ENCODE results near the gene NCKAP1.

The NCKAP1 gene

GRCh38 chr2:183009249-183009899 lies 28.9 kb downstream of the NCKAP1 start:
- peaks cover 9% of the 10 kb centered on the region for H3K27me3 ChIP-seq

DNA sequence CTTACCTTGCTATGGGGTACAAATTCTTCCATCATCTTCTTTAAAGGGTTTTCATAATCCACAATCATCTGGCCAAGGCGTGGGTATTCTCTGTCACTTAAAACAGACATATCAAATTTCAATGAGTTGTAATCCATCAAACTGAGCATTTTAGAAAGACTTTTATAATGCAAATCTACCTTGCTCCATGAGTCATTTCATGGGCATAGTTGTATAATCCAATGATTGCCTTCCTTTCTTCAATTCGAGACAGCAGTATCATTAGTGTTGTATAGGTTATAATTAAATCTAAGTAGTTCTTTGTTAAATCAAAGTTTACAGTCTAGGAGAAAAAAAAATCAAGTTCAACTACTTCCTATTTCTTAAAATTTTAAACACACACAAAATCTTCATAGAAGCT lies 36.3 kb downstream of the NCKAP1 start:
- H3K4me3 ChIP-seq (ENCODE audit: low read depth in 1 of 2, low read length in 1 of 2) = no peak overlapping the region
- H3K36me3 ChIP-seq = no peaks in the 10 kb centered on the region
- TF ChIP-seq, protein P1, sequence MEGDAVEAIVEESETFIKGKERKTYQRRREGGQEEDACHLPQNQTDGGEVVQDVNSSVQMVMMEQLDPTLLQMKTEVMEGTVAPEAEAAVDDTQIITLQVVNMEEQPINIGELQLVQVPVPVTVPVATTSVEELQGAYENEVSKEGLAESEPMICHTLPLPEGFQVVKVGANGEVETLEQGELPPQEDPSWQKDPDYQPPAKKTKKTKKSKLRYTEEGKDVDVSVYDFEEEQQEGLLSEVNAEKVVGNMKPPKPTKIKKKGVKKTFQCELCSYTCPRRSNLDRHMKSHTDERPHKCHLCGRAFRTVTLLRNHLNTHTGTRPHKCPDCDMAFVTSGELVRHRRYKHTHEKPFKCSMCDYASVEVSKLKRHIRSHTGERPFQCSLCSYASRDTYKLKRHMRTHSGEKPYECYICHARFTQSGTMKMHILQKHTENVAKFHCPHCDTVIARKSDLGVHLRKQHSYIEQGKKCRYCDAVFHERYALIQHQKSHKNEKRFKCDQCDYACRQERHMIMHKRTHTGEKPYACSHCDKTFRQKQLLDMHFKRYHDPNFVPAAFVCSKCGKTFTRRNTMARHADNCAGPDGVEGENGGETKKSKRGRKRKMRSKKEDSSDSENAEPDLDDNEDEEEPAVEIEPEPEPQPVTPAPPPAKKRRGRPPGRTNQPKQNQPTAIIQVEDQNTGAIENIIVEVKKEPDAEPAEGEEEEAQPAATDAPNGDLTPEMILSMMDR (IDR thresholded peaks at IDR 0.05) = no peak
- no peaks in the 10 kb centered on the region for H3K27me3 ChIP-seq
- no peaks in the 10 kb centered on the region for H3K4me1 ChIP-seq (ENCODE audit: control insufficient read depth in 1 of 2, insufficient read depth in 1 of 2, low read depth in 1 of 2, low read length in 1 of 2)
- H3K9me3 ChIP-seq = no peaks in the 10 kb centered on the region
- no peak overlapping the region for H3K27ac ChIP-seq

More at GRCh38 chr2:183009249-183009899, 28.9 kb downstream of the NCKAP1 start:
- TF ChIP-seq, protein P1 (IDR thresholded peaks at IDR 0.05) = no peak
- Histone ChIP-seq H3K27ac (no peak overlapping the region), H3K9me3 (no peaks in the 10 kb centered on the region), H3K36me3 (no peaks in the 10 kb centered on the region), H3K4me3 (ENCODE audit: low read depth in 1 of 2, low read length in 1 of 2) (no peak overlapping the region), H3K4me1 (ENCODE audit: control insufficient read depth in 1 of 2, insufficient read depth in 1 of 2, low read depth in 1 of 2, low read length in 1 of 2) (no peaks in the 10 kb centered on the region)

GRCh38 chr2:183000846-183001245 lies 37.4 kb downstream of the NCKAP1 start:
- H3K36me3 ChIP-seq = no peaks in the 10 kb centered on the region
- H3K4me3 ChIP-seq (ENCODE audit: low read depth in 1 of 2, low read length in 1 of 2) = no peak overlapping the region

GRCh38 chr2:182999348-183000028 lies 38.8 kb downstream of the NCKAP1 start:
- no peaks in the 10 kb centered on the region for H3K27me3 ChIP-seq
- TF ChIP-seq, protein P1 (IDR thresholded peaks at IDR 0.05) = no peak
- H3K4me1 ChIP-seq (ENCODE audit: control insufficient read depth in 1 of 2, insufficient read depth in 1 of 2, low read depth in 1 of 2, low read length in 1 of 2) = no peaks in the 10 kb centered on the region
- no peak overlapping the region for H3K4me3 ChIP-seq (ENCODE audit: low read depth in 1 of 2, low read length in 1 of 2)
- H3K27ac ChIP-seq = no peak overlapping the region
- H3K36me3 ChIP-seq = no peaks in the 10 kb centered on the region
- no peaks in the 10 kb centered on the region for H3K9me3 ChIP-seq

More at GRCh38 chr2:183000846-183001245, 37.4 kb downstream of the NCKAP1 start:
- TF ChIP-seq, protein P1 (IDR thresholded peaks at IDR 0.05) = no peak
- Histone ChIP-seq H3K9me3 (no peaks in the 10 kb centered on the region), H3K4me1 (ENCODE audit: control insufficient read depth in 1 of 2, insufficient read depth in 1 of 2, low read depth in 1 of 2, low read length in 1 of 2) (no peaks in the 10 kb centered on the region), H3K27ac (no peak overlapping the region), H3K27me3 (no peaks in the 10 kb centered on the region)

DNA sequence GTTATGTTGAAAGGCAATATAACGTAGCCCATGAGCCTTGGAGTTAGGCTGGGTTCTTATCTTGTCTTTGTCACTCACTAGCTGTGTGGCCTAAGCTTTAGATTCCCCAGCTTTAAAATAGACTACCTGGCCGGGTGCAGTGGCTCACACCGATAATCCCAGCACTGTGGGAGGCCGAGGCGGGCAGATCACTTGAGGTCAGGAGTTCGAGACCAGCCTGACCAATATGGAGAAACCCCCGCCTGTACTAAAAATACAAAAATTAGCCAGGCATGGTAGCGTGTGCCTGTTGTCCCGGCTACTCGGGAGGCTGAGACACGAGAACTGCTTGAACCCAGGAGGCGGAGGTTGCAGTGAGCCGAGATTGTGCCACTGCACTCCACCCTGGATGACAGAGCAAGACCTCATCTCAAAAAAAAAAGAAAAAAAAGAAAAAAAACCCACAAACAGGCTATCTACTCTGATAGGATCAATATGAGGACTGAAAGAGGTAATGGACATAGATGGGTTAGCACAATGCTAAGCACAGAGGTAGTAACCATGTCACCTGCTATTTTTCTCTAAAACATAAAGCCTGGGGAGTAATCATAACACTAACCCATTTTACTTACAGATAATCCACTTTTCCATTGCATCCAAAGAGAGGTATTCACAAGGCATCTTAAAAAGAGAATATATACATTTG lies 43.9 kb downstream of the NCKAP1 start:
- H3K4me1 ChIP-seq (ENCODE audit: control insufficient read depth in 1 of 2, insufficient read depth in 1 of 2, low read depth in 1 of 2, low read length in 1 of 2) = no peaks in the 10 kb centered on the region
- H3K27ac ChIP-seq = no peak overlapping the region
- H3K27me3 ChIP-seq = no peaks in the 10 kb centered on the region
- H3K9me3 ChIP-seq = no peaks in the 10 kb centered on the region
- H3K4me3 ChIP-seq (ENCODE audit: low read depth in 1 of 2, low read length in 1 of 2) = no peak overlapping the region
- no peaks in the 10 kb centered on the region for H3K36me3 ChIP-seq
- TF ChIP-seq, protein P1 (IDR thresholded peaks at IDR 0.05) = no peak

All from neutrophil (primary cell).